Loucy (cell line): Measurements from ENCODE around the gene MRGPRX2.

ENCODE experiments used
- H2AFZ ChIP-seq: fragments of 200-600 bp; sonication (generic); 2 replicates; pipeline ENCODE4 v1.6.0; 2016; ENCODE audit warnings: antibody characterized with exemption, mild to moderate bottlenecking, low read length, moderate library complexity
- H3F3A ChIP-seq: fragments of 200-600 bp; 2 replicates; pipeline ENCODE4 v1.6.0; 2016; ENCODE audit warnings: antibody characterized with exemption, low read depth, mild to moderate bottlenecking
- H3K27me3 ChIP-seq: fragments of 200-600 bp; sonication (generic); 2 replicates; pipeline ENCODE4 v1.6.1; 2014; ENCODE audit warnings: low read length, mild to moderate bottlenecking; ENCODE audit not compliant: insufficient read depth, poor library complexity, severe bottlenecking
- H3K36me3 ChIP-seq: fragments of 200-600 bp; sonication (generic); 2 replicates; pipeline ENCODE4 v1.6.1; 2016; ENCODE audit warnings: low read length; ENCODE audit not compliant: insufficient read depth
- H3K4me1 ChIP-seq: fragments of 200-600 bp; sonication (generic); 2 replicates; pipeline ENCODE4 v1.5.1; 2014; ENCODE audit warnings: low read length, mild to moderate bottlenecking; ENCODE audit not compliant: insufficient read depth, poor library complexity, severe bottlenecking
- H3K4me2 ChIP-seq: fragments of 200-600 bp; sonication (generic); 2 replicates; pipeline ENCODE4 v1.6.0; 2014; ENCODE audit warnings: antibody characterized with exemption, low read length, low read depth, mild to moderate bottlenecking; ENCODE audit not compliant: poor library complexity, severe bottlenecking
- H3K4me3 ChIP-seq: fragments of 200-600 bp; sonication (generic); 2 replicates; pipeline ENCODE4 v1.5.1; 2014; ENCODE audit warnings: low read length, mild to moderate bottlenecking, mixed read lengths; ENCODE audit not compliant: poor library complexity, severe bottlenecking
- H3K79me2 ChIP-seq: fragments of 200-600 bp; sonication (generic); 2 replicates; pipeline ENCODE4 v1.6.1; 2014; ENCODE audit warnings: low read length; ENCODE audit not compliant: insufficient read depth
- H3K9ac ChIP-seq: fragments of 200-600 bp; sonication (generic); 2 replicates; pipeline ENCODE4 v1.6.0; 2014; ENCODE audit warnings: mild to moderate bottlenecking, low read depth, low read length, moderate library complexity; ENCODE audit not compliant: poor library complexity, severe bottlenecking
- H3K9me2 ChIP-seq: fragments of 200-600 bp; sonication (generic); replicated peaks from 2 replicates; pipeline ENCODE4 v1.6.1; 2016; ENCODE audit warnings: low read depth, low read length, mixed read lengths
- H3K9me3 ChIP-seq: fragments of 200-600 bp; sonication (generic); 2 replicates; pipeline ENCODE4 v1.6.1; 2014; ENCODE audit warnings: mild to moderate bottlenecking, antibody characterized with exemption, low read length, low read depth; ENCODE audit not compliant: insufficient read depth
- H4K20me1 ChIP-seq: fragments of 200-600 bp; sonication (generic); 2 replicates; pipeline ENCODE4 v1.6.0; 2014; ENCODE audit warnings: antibody characterized with exemption, low read length, mild to moderate bottlenecking; ENCODE audit not compliant: insufficient read depth, poor library complexity, severe bottlenecking
- CTCF ChIP-seq: fragments of 200-600 bp; sonication (generic); conservative IDR thresholded peaks from 2 replicates; pipeline ENCODE4 v1.5.1; 2014; ENCODE audit warnings: mild to moderate bottlenecking, antibody characterized with exemption, low read length
- EZH2phosphoT487 ChIP-seq: fragments of 200-600 bp; IDR thresholded peaks from 2 replicates; pipeline ENCODE4 v1.6.1; 2018; ENCODE audit warnings: antibody characterized with exemption, mild to moderate bottlenecking, moderate library complexity, borderline replicate concordance

Gene MRGPRX2

GRCh38 chr11:19100885-19101284 lies 40.4 kb upstream of the MRGPRX2 start:
- H3K9me3 ChIP-seq, result no peaks in the 10 kb centered on the region
- H3K79me2 ChIP-seq, result no peaks in the 10 kb centered on the region
- no peaks in the 10 kb centered on the region for H3K4me1 ChIP-seq
- no peaks in the 10 kb centered on the region for H3K9me2 ChIP-seq
- no peaks in the 10 kb centered on the region for H4K20me1 ChIP-seq
- H3K9ac ChIP-seq, result no peak overlapping the region
- no peak for TF ChIP-seq CTCF
- TF ChIP-seq EZH2phosphoT487, result no peak
- H3K4me2 ChIP-seq, result no peak overlapping the region
- no peaks in the 10 kb centered on the region for H3K36me3 ChIP-seq
- H3K4me3 ChIP-seq, result no peak overlapping the region
- H2AFZ ChIP-seq, result no peak overlapping the region
- H3K27me3 ChIP-seq, result no peaks in the 10 kb centered on the region
- H3F3A ChIP-seq, result no peaks in the 10 kb centered on the region

GRCh38 chr11:19099093-19099492 lies 38.6 kb upstream of the MRGPRX2 start:
- TF ChIP-seq CTCF (no peak), EZH2phosphoT487 (no peak)
- H3K4me2 ChIP-seq, result no peak overlapping the region
- no peaks in the 10 kb centered on the region for H3K79me2 ChIP-seq
- no peaks in the 10 kb centered on the region for H3K27me3 ChIP-seq
- no peaks in the 10 kb centered on the region for H3F3A ChIP-seq
- no peak overlapping the region for H3K4me3 ChIP-seq
- no peaks in the 10 kb centered on the region for H4K20me1 ChIP-seq
- no peaks in the 10 kb centered on the region for H3K36me3 ChIP-seq
- H3K9me3 ChIP-seq, result no peaks in the 10 kb centered on the region
- no peak overlapping the region for H2AFZ ChIP-seq
- no peaks in the 10 kb centered on the region for H3K9me2 ChIP-seq
- no peak overlapping the region for H3K9ac ChIP-seq
- no peaks in the 10 kb centered on the region for H3K4me1 ChIP-seq

- Histone ChIP-seq H3K36me3 (no peaks in the 10 kb centered on the region), H3K9me2 (no peaks in the 10 kb centered on the region), H3F3A (no peaks in the 10 kb centered on the region), H3K4me2 (no peak overlapping the region), H3K4me3 (no peak overlapping the region), H3K79me2 (no peaks in the 10 kb centered on the region), H3K27me3 (no peaks in the 10 kb centered on the region), H2AFZ (no peak overlapping the region), H3K9me3 (no peaks in the 10 kb centered on the region), H4K20me1 (no peaks in the 10 kb centered on the region), H3K4me1 (peaks cover 4% of the 10 kb centered on the region), H3K9ac (no peak overlapping the region)
- TF ChIP-seq CTCF (no peak), EZH2phosphoT487 (no peak)
These were observed 34.3 kb upstream of the MRGPRX2 start for GRCh38 chr11:19094859-19095258.
